SK-N-SH treated with all-trans-retinoic acid at 6 μM for 48 hours (cell line): Measurements from ENCODE around the gene STPG3.

Source experiments
- ATAC-seq: fragments of 200-7000 bp; cut with Tn5 transposase; 3 replicates; pipeline ENCODE4 v1.9.1; 2020; ENCODE audit warnings: mild to moderate bottlenecking, moderate library complexity
- BACH2 ChIP-seq: fragments of 250-450 bp; sonication (Bioruptor Pico); IDR thresholded peaks from 2 replicates; pipeline ENCODE4 v1.9.0; 2021; ENCODE audit warnings: mild to moderate bottlenecking, borderline replicate concordance
- CSDC2 ChIP-seq: fragments of 250-450 bp; sonication (Bioruptor Pico); IDR thresholded peaks from 2 replicates; pipeline ENCODE4 v1.5.0; 2020; ENCODE audit warnings: mild to moderate bottlenecking, moderate library complexity
- ESRRG ChIP-seq: fragments of 250-450 bp; sonication (Bioruptor Pico); IDR thresholded peaks from 2 replicates; pipeline ENCODE4 v1.6.1; 2021; ENCODE audit warnings: mild to moderate bottlenecking
- GLIS3 ChIP-seq: fragments of 250-450 bp; sonication (Bioruptor Pico); IDR thresholded peaks from 2 replicates; pipeline ENCODE4 v1.5.0; 2020; ENCODE audit warnings: mild to moderate bottlenecking, moderate library complexity
- ISL1 ChIP-seq: fragments of 250-450 bp; sonication (Bioruptor Pico); IDR thresholded peaks from 2 replicates; pipeline ENCODE4 v2.1.2; 2022; ENCODE audit warnings: mild to moderate bottlenecking, moderate library complexity
- OSR1 ChIP-seq: fragments of 250-450 bp; sonication (Bioruptor Pico); IDR thresholded peaks from 2 replicates; pipeline ENCODE4 v1.8.0; 2022; ENCODE audit warnings: moderate library complexity, mild to moderate bottlenecking, inconsistent platforms
- PATZ1 ChIP-seq: fragments of 250-450 bp; sonication (Bioruptor Pico); IDR thresholded peaks from 2 replicates; pipeline ENCODE4 v1.8.0; 2020; ENCODE audit warnings: mild to moderate bottlenecking, moderate library complexity, borderline replicate concordance
- PPARA ChIP-seq: fragments of 250-450 bp; sonication (Bioruptor Pico); IDR thresholded peaks from 2 replicates; pipeline ENCODE4 v1.5.0; 2020; ENCODE audit warnings: mild to moderate bottlenecking, borderline replicate concordance
- RARB ChIP-seq: fragments of 250-450 bp; sonication (Bioruptor Pico); IDR thresholded peaks from 2 replicates; pipeline ENCODE4 v1.8.0; 2021; ENCODE audit warnings: mild to moderate bottlenecking, moderate library complexity
- SNAI2 ChIP-seq: fragments of 250-450 bp; sonication (Bioruptor Pico); IDR thresholded peaks from 2 replicates; pipeline ENCODE4 v1.5.0; 2020; ENCODE audit warnings: mild to moderate bottlenecking, moderate library complexity
- TCF4 ChIP-seq: fragments of 250-450 bp; sonication (Bioruptor Pico); IDR thresholded peaks from 2 replicates; pipeline ENCODE4 v1.8.0; 2021; ENCODE audit warnings: mild to moderate bottlenecking, moderate library complexity, borderline replicate concordance
- TOX ChIP-seq: fragments of 250-450 bp; sonication (Bioruptor Pico); IDR thresholded peaks from 2 replicates; pipeline ENCODE4 v1.8.0; 2021; ENCODE audit warnings: mild to moderate bottlenecking, moderate library complexity, borderline replicate concordance
- ZC3H10 ChIP-seq: fragments of 250-450 bp; sonication (Bioruptor Pico); IDR thresholded peaks from 2 replicates; pipeline ENCODE4 v1.5.1; 2021; ENCODE audit warnings: mild to moderate bottlenecking, moderate library complexity
- ZFP3 ChIP-seq: fragments of 250-450 bp; sonication (Bioruptor Pico); IDR thresholded peaks from 2 replicates; pipeline ENCODE4 v1.5.0; 2020; ENCODE audit warnings: mild to moderate bottlenecking, moderate library complexity
- ZFP30 ChIP-seq: fragments of 450-650 bp; formaldehyde crosslinking; IDR thresholded peaks from 2 replicates; pipeline ENCODE4 v1.5.0; 2022; ENCODE audit warnings: mild to moderate bottlenecking, moderate library complexity
- ZNF565 ChIP-seq: fragments of 450-650 bp; formaldehyde crosslinking; conservative IDR thresholded peaks from 2 replicates; pipeline ENCODE4 v1.5.0; 2020; ENCODE audit warnings: low read depth, mild to moderate bottlenecking, moderate library complexity
- ZNF70 ChIP-seq: fragments of 450-650 bp; formaldehyde crosslinking; IDR thresholded peaks from 2 replicates; pipeline ENCODE4 v1.5.0; 2020; ENCODE audit warnings: mild to moderate bottlenecking, moderate library complexity
- TF ChIP-seq, protein P1 (sequence below): fragments of 250-450 bp; sonication (Bioruptor Pico); IDR thresholded peaks from 2 replicates; pipeline ENCODE4 v1.5.1; 2021; ENCODE audit warnings: mild to moderate bottlenecking, moderate library complexity
- TF ChIP-seq, protein P2 (sequence below): fragments of 250-450 bp; sonication (Bioruptor Pico); IDR thresholded peaks from 2 replicates; pipeline ENCODE4 v1.5.0; 2020; ENCODE audit warnings: mild to moderate bottlenecking, moderate library complexity

The STPG3 gene

DNA sequence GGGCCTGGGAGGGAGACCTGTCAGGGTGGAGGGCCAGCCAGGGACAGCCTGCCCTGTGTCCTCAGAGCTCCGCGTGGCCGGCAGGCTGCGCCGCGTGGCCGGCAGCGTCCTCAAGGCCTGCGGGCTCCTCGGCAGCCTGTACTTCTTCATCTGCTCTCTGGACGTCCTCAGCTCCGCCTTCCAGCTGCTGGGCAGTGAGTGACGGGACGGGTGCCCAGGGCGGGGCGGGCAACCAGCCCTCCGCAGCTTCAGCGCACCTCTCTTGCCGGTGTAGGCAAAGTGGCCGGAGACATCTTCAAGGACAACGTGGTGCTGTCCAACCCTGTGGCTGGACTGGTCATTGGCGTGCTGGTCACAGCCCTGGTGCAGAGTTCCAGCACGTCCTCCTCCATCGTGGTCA, 18.6 kb upstream of the STPG3 start:
- no peak for ATAC-seq
- TF ChIP-seq TCF4 (CRISPR knock-in tag) (no peak), GLIS3 (CRISPR knock-in tag) (no peak)

GRCh38 chr9:137233143-137233980, 17.7 kb upstream of the STPG3 start:
- no peak for ATAC-seq
- TF ChIP-seq PPARA (no peak), BACH2 (no peak), SNAI2 (CRISPR knock-in tag) (no peak), ZNF70 (CRISPR knock-in tag) (no peak), ZNF565 (no peak), RARB (CRISPR knock-in tag) (no peak), TCF4 (CRISPR knock-in tag) (no peak)
- TF ChIP-seq, protein P1, sequence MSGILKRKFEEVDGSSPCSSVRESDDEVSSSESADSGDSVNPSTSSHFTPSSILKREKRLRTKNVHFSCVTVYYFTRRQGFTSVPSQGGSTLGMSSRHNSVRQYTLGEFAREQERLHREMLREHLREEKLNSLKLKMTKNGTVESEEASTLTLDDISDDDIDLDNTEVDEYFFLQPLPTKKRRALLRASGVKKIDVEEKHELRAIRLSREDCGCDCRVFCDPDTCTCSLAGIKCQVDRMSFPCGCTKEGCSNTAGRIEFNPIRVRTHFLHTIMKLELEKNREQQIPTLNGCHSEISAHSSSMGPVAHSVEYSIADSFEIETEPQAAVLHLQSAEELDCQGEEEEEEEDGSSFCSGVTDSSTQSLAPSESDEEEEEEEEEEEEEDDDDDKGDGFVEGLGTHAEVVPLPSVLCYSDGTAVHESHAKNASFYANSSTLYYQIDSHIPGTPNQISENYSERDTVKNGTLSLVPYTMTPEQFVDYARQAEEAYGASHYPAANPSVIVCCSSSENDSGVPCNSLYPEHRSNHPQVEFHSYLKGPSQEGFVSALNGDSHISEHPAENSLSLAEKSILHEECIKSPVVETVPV (CRISPR knock-in tag) = no peak
- TF ChIP-seq, protein P2, sequence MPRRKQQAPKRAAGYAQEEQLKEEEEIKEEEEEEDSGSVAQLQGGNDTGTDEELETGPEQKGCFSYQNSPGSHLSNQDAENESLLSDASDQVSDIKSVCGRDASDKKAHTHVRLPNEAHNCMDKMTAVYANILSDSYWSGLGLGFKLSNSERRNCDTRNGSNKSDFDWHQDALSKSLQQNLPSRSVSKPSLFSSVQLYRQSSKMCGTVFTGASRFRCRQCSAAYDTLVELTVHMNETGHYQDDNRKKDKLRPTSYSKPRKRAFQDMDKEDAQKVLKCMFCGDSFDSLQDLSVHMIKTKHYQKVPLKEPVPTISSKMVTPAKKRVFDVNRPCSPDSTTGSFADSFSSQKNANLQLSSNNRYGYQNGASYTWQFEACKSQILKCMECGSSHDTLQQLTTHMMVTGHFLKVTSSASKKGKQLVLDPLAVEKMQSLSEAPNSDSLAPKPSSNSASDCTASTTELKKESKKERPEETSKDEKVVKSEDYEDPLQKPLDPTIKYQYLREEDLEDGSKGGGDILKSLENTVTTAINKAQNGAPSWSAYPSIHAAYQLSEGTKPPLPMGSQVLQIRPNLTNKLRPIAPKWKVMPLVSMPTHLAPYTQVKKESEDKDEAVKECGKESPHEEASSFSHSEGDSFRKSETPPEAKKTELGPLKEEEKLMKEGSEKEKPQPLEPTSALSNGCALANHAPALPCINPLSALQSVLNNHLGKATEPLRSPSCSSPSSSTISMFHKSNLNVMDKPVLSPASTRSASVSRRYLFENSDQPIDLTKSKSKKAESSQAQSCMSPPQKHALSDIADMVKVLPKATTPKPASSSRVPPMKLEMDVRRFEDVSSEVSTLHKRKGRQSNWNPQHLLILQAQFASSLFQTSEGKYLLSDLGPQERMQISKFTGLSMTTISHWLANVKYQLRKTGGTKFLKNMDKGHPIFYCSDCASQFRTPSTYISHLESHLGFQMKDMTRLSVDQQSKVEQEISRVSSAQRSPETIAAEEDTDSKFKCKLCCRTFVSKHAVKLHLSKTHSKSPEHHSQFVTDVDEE (CRISPR knock-in tag) = no peak
- TF ChIP-seq, all 23 proteins: peak for 0

GRCh38 chr9:137234055-137234697, 16.9 kb upstream of the STPG3 start:
- no peak for TF ChIP-seq ZFP3 (CRISPR knock-in tag)
- no peak for ATAC-seq

DNA sequence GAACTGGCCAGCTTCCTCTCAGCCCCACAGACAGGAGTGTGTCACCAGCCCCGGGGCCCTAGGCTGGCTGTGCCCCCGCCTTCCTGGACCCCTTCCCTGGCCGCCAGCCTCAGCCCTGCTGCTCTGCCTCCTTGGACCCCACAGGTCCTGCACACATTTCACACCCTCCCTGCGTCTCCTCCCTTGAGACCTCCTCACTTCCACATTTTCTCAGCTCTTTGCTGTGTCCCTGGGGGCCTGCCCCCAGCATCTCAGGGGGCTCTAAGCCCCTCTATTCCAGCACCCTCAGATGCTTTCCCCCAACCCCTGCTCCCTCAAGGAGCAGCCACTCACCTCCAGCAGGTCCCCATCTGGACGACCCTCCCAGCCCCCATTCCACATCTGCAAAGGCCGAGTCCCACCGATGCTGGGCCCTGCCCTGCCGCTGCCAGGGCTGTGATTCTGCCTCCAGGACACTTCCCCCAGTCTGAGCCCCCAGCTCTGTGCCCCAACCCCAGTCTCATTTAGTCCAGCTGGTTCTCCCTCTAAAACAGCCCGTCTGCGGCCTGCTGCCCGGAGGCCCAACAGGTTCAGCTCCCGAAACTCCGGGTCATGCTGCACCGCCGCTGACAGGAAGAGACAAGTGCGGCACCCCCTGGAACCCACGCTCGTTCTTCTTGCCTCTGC, 16.2 kb upstream of the STPG3 start:
- TF ChIP-seq, protein P2 (CRISPR knock-in tag) = no peak
- TF ChIP-seq ISL1 (CRISPR knock-in tag) = no peak
- TF ChIP-seq ZC3H10 (CRISPR knock-in tag) = no peak
- no peak for TF ChIP-seq OSR1 (CRISPR knock-in tag)
- no peak for TF ChIP-seq ZNF70 (CRISPR knock-in tag)
- no peak for TF ChIP-seq PPARA
- TF ChIP-seq SNAI2 (CRISPR knock-in tag) = no peak
- no peak for TF ChIP-seq TOX (CRISPR knock-in tag)
- TF ChIP-seq ESRRG (CRISPR knock-in tag) = no peak
- no peak for TF ChIP-seq PATZ1 (CRISPR knock-in tag)
- TF ChIP-seq BACH2 = no peak
- no peak for TF ChIP-seq ZFP30 (CRISPR knock-in tag)
- no peak for TF ChIP-seq CSDC2
- TF ChIP-seq, all 23 proteins: peak for 0
- ATAC-seq = no peak
